BLaER1 treated with 17β-estradiol and CSF1 and Interleukin-3, amounts not matched to agents 10 nM and 100 nM (cell line): ENCODE measurements around the gene GPC6.
A peak's percentile ranks its signal among the peaks of the same experiment; 100 is the strongest.

Experiments used
- H3K27ac ChIP-seq, 11 experiments: shearing (Covaris generic); formaldehyde crosslinking; 2 replicates each; pipeline ENCODE4 v1.8.1; 2022
- H3K27me3 ChIP-seq, 11 experiments: shearing (Covaris generic); formaldehyde crosslinking; 2 replicates each; pipeline ENCODE4 v1.8.1; 2022
- H3K36me3 ChIP-seq, 11 experiments: shearing (Covaris generic); formaldehyde crosslinking; 2 replicates each; pipeline ENCODE4 v1.8.1; 2022
- H3K4me1 ChIP-seq, 10 experiments: shearing (Covaris generic); formaldehyde crosslinking; 2 replicates each; pipeline ENCODE4 v1.8.1; 2022
- H3K4me2 ChIP-seq, 11 experiments: shearing (Covaris generic); formaldehyde crosslinking; 2 replicates each; pipeline ENCODE4 v1.8.1; 2022
- H3K4me3 ChIP-seq, 10 experiments: shearing (Covaris generic); formaldehyde crosslinking; 2 replicates each; pipeline ENCODE4 v1.8.1; 2022
- H3K9ac ChIP-seq, 11 experiments: shearing (Covaris generic); formaldehyde crosslinking; 2 replicates each; pipeline ENCODE4 v1.8.1; 2022
- H3K9me3 ChIP-seq, 11 experiments: shearing (Covaris generic); formaldehyde crosslinking; replicated peaks in 1 of 11; 2 replicates each; pipeline ENCODE4 v1.8.1; 2022
- H4K20me1 ChIP-seq, 11 experiments: shearing (Covaris generic); formaldehyde crosslinking; 2 replicates each; pipeline ENCODE4 v1.8.1; 2022
- Cebpa-rat ChIP-seq, 11 experiments: shearing (Covaris generic); IDR thresholded peaks; 2 replicates each; pipeline ENCODE4 v1.8.1; 2022

Gene GPC6

DNA sequence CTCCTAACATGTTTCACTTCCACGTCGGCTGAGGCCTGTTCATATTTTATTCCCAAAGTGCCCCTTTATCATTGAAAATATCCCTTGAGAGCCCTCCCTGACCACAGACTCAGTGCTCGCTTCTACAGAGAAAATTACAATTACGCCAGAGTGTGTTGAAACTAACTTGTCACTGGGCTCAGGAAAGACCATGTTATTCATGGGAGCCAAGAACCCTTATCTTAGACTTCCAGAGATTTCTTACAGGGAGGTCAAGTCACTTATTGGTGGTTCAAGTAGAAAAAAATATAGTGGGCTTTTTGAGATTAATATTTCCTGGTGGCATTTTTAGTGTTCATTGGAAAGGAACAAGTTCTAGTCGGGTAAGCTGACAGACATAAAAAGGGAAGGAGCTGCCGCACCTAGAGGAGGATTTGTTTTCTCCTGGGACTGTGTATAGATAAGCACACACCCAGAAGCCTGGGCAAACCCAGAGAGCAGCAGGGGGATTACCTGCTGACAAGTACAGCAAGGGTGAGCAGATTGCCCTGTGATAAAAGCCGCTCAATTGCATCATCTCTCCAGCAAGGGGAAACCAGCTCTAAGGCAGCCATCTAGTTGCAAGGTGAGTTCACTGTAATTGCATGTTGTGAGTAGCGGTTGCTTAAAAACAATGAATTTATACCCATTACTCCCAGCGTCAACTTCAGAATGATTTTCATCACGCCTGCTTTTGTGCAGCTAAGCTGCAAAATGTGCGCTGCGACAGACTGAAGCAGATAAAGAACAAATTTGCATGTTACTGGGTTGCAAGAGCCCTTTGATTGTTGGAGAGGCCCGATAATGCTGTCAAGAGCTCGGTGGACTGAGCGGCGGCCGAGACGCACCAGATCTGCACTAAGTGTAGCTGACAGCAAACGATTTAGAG lies 1206.7 kb downstream of the GPC6 start:
- Histone ChIP-seq H3K4me2 (peak overlapping the region; percentile 53 to 85 (median 76)), H3K9ac (peak overlapping the region in 9 of 11 experiments; percentile 4 to 52 (median 19); a peak in 13 of 22 replicates)

GRCh38 chr13:94435604-94436226 lies 1209.1 kb downstream of the GPC6 start:
- Histone ChIP-seq H3K9me3 (peaks cover 0 to 7% (median 0%) of the 10 kb centered on the region in 11 experiments; a peak in 2 of 22 replicates), H3K4me2 (no peak overlapping the region), H3K27ac (peak overlapping the region in 3 of 11 experiments; percentile 2 to 23 (median 14); a peak in 2 of 22 replicates), H3K4me3 (no peak overlapping the region), H3K4me1 (peaks cover 19 to 39% (median 24%) of the 10 kb centered on the region in 10 experiments), H3K27me3 (no peaks in the 10 kb centered on the region), H3K9ac (no peak overlapping the region), H3K36me3 (no peaks in the 10 kb centered on the region), H4K20me1 (no peaks in the 10 kb centered on the region)
- TF ChIP-seq Cebpa-rat (IDR thresholded peaks at IDR 0.05): no peak

More for the DNA sequence above, 1206.7 kb downstream of the GPC6 start:
- Histone ChIP-seq H4K20me1 (no peaks in the 10 kb centered on the region), H3K36me3 (no peaks in the 10 kb centered on the region), H3K4me1 (peaks cover 19 to 39% (median 24%) of the 10 kb centered on the region in 10 experiments), H3K9me3 (peaks cover 0 to 8% (median 0%) of the 10 kb centered on the region in 11 experiments; a peak in 2 of 22 replicates), H3K27ac (peak overlapping the region in 8 of 11 experiments; percentile 4 to 73 (median 62); a peak in 15 of 22 replicates), H3K4me3 (peak overlapping the region in 3 of 10 experiments; percentile 6 to 28 (median 6); a peak in 4 of 20 replicates), H3K27me3 (no peaks in the 10 kb centered on the region)
- peak in 3 of 11 experiments; percentile 23 to 81 (median 64); a peak in 5 of 22 replicates for TF ChIP-seq Cebpa-rat (IDR thresholded peaks at IDR 0.05)

- H4K20me1 ChIP-seq: no peaks in the 10 kb centered on the region
- no peaks in the 10 kb centered on the region for H3K36me3 ChIP-seq
- no peaks in the 10 kb centered on the region for H3K27me3 ChIP-seq
- H3K9ac ChIP-seq: no peak overlapping the region
- TF ChIP-seq Cebpa-rat (IDR thresholded peaks at IDR 0.05): no peak
- H3K9me3 ChIP-seq: peaks cover 0 to 3% (median 0%) of the 10 kb centered on the region in 11 experiments; a peak in 1 of 22 replicates
- H3K27ac ChIP-seq: no peak overlapping the region
- no peak overlapping the region for H3K4me2 ChIP-seq
- no peak overlapping the region for H3K4me3 ChIP-seq
- no peaks in the 10 kb centered on the region for H3K4me1 ChIP-seq
Measured at GRCh38 chr13:94444826-94445225, 1218.2 kb downstream of the GPC6 start.

DNA sequence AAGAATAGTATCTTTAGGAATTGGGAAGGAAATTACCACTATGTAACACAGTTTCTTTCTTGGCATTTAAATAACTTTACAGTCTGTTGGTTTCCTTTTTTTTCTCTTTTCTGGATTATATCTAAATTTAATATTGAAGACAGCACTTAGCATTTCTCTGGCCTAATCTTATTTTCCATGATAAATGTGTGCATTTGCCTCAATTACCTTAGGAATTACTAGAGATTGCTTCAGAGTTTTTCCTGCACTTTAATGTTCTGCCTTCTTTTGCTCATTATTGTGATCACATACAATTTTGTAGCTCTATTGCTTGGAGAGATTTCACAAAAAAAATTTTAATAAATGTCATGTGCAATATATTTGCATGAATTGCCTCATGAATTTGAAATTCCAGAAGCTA lies 1227.7 kb downstream of the GPC6 start:
- H3K27ac ChIP-seq: no peak overlapping the region
- no peak for TF ChIP-seq Cebpa-rat (IDR thresholded peaks at IDR 0.05)

GRCh38 chr13:94454906-94455305 lies 1228.3 kb downstream of the GPC6 start:
- H3K36me3 ChIP-seq: no peaks in the 10 kb centered on the region
- H3K4me3 ChIP-seq: no peak overlapping the region
- TF ChIP-seq Cebpa-rat (IDR thresholded peaks at IDR 0.05): no peak
- no peak overlapping the region for H3K27ac ChIP-seq
- no peak overlapping the region for H3K9ac ChIP-seq
- no peaks in the 10 kb centered on the region for H4K20me1 ChIP-seq
- no peaks in the 10 kb centered on the region for H3K27me3 ChIP-seq
- H3K4me2 ChIP-seq: no peak overlapping the region
- no peaks in the 10 kb centered on the region; a peak in 1 of 22 replicates for H3K9me3 ChIP-seq
- no peaks in the 10 kb centered on the region for H3K4me1 ChIP-seq

More for the DNA sequence above, 1227.7 kb downstream of the GPC6 start:
- Histone ChIP-seq H3K4me3 (no peak overlapping the region), H3K9me3 (no peaks in the 10 kb centered on the region; a peak in 1 of 22 replicates), H3K27me3 (no peaks in the 10 kb centered on the region), H4K20me1 (no peaks in the 10 kb centered on the region), H3K4me1 (no peaks in the 10 kb centered on the region), H3K4me2 (no peak overlapping the region), H3K36me3 (no peaks in the 10 kb centered on the region), H3K9ac (no peak overlapping the region)

- H3K9me3 ChIP-seq: no peaks in the 10 kb centered on the region
- no peak overlapping the region for H3K4me3 ChIP-seq
- H3K27ac ChIP-seq: no peak overlapping the region
- H4K20me1 ChIP-seq: no peaks in the 10 kb centered on the region
- no peak overlapping the region for H3K4me2 ChIP-seq
- H3K36me3 ChIP-seq: no peaks in the 10 kb centered on the region
- no peak overlapping the region for H3K9ac ChIP-seq
- no peaks in the 10 kb centered on the region for H3K27me3 ChIP-seq
- no peaks in the 10 kb centered on the region for H3K4me1 ChIP-seq
- TF ChIP-seq Cebpa-rat (IDR thresholded peaks at IDR 0.05): no peak
Measured at GRCh38 chr13:94455414-94455813, 1228.8 kb downstream of the GPC6 start.
